ENCODE data around the gene CER1. TPM values are rescaled to one million over a fixed set of nuclear protein-coding genes. Genes with fewer than 3 reads are reported as not detected.

Gene CER1
- total and polyA plus RNA-seq, 10 of the 15 experiments (the other 5 are each of a cell fraction or from before 2014, with no cell fraction given), result not detected

DNA sequence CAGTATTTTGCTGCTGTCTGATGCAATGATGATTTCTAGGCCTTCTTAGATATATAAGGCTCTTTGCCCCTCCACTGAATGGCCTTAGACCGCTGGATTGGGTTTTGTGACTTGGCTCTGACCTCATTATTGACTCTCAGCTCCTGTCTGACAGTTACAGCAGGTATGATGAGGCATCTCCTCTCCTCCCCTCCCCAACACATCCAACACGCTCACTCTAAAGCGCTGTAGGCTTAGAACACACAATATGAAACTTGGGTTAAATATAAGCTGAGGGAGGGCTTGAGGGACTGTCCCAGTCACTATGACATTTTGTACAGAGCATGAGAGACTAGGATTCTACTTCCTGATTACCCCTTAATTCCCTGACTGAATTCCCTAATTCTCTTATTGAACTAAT is 18.8 kb upstream of the CER1 start:
- Histone ChIP-seq H3K36me3 (ENCODE audit: control insufficient read depth in 2 of 2, insufficient read depth in 2 of 2, low read length in 1 of 2) (no peaks in the 10 kb centered on the region), H3K4me1 (ENCODE audit: control insufficient read depth, insufficient read depth, low read length) (no peaks in the 10 kb centered on the region), H3K9ac (ENCODE audit: control insufficient read depth, insufficient read depth, low read length) (no peak overlapping the region), H3K79me2 (ENCODE audit: control insufficient read depth, insufficient read depth, low read length) (no peaks in the 10 kb centered on the region), H4K20me1 (ENCODE audit: control insufficient read depth, insufficient read depth) (no peaks in the 10 kb centered on the region), H3K27me3 (replicated peaks in 1 of 2; ENCODE audit: control insufficient read depth in 2 of 2, insufficient read depth in 2 of 2, low read length in 1 of 2) (no peaks in the 10 kb centered on the region), H3K4me2 (ENCODE audit: control insufficient read depth, insufficient read depth) (no peak overlapping the region), H3K9me3 (replicated peaks; ENCODE audit: control insufficient read depth, insufficient read depth, low read length) (no peaks in the 10 kb centered on the region), H2AFZ (ENCODE audit: control insufficient read depth, low read depth, low read length) (no peak overlapping the region), H3K27ac (ENCODE audit: control insufficient read depth, insufficient read depth) (no peak overlapping the region), H3K4me3 (no peak overlapping the region)
- ChIA-PET RAD21 (ENCODE audit: unreplicated experiment) (no interaction called here), SMC1A (ENCODE audit: uncharacterized antibody, unreplicated experiment) (interaction anchor here (0.7 to 1.0 kb wide), 3 partner anchors 19 to 156 kb away, joined by 3 to 4 read pairs (median 3); no protein-coding TSS in a partner anchor), POLR2A (no interaction called here), CTCF (interaction anchor here (0.9 kb wide), 1 partner anchor 54 kb away, joined by 3 read pairs; no protein-coding TSS in a partner anchor)
- intact Hi-C loops (cut with micrococcal nuclease; ENCODE audit: unreplicated experiment), result no loop called here
- in situ Hi-C loops (cut with MboI), result no loop called here
- no peak for TF ChIP-seq TCF7 (IDR thresholded peaks at IDR 0.05; ENCODE audit: borderline replicate concordance)
- no peak for TF ChIP-seq BACH1 (IDR thresholded peaks at IDR 0.05; ENCODE audit: borderline replicate concordance)
- TF ChIP-seq SUZ12 (IDR thresholded peaks at IDR 0.05; ENCODE audit: unreplicated experiment), result no peak
- TF ChIP-seq CREB1 (IDR thresholded peaks at IDR 0.05; ENCODE audit: low read depth), result 0 out of 2 replicates have a peak, but pooled peaks have one; percentile 37
- TF ChIP-seq ESRRA (IDR thresholded peaks at IDR 0.05; ENCODE audit: low read length), result no peak
- no peak for FAIRE-seq
- peak; percentile 48 for ATAC-seq
- no TSS peak for BruUV-seq (replicated peaks)
- 25% methylated on average over 3 of the region's 3 CpGs for WGBS (ENCODE audit: insufficient coverage, insufficient replicate concordance, low lambda C conversion rate, missing lambda C conversion rate)
- DNase-seq (ENCODE audit: low read depth, low spot score), result no peak

- no peak for ATAC-seq
- POLR2A ChIA-PET, result no interaction called here
- H2AFZ ChIP-seq (ENCODE audit: control insufficient read depth, low read depth, low read length), result no peak overlapping the region
- no peaks in the 10 kb centered on the region for H3K4me1 ChIP-seq (ENCODE audit: control insufficient read depth, insufficient read depth, low read length)
- H3K79me2 ChIP-seq (ENCODE audit: control insufficient read depth, insufficient read depth, low read length), result no peaks in the 10 kb centered on the region
- H3K4me2 ChIP-seq (ENCODE audit: control insufficient read depth, insufficient read depth), result no peak overlapping the region
- RAD21 ChIA-PET (ENCODE audit: unreplicated experiment), result no interaction called here
- intact Hi-C loops (cut with micrococcal nuclease; ENCODE audit: unreplicated experiment) (no loop called here), in situ Hi-C loops (cut with MboI) (no loop called here)
- H3K27ac ChIP-seq (ENCODE audit: control insufficient read depth, insufficient read depth), result no peak overlapping the region
- H3K9ac ChIP-seq (ENCODE audit: control insufficient read depth, insufficient read depth, low read length), result no peak overlapping the region
- no peaks in the 10 kb centered on the region for H4K20me1 ChIP-seq (ENCODE audit: control insufficient read depth, insufficient read depth)
- 21% methylated on average over 5 of the region's 5 CpGs for WGBS (ENCODE audit: insufficient coverage, insufficient replicate concordance, low lambda C conversion rate, missing lambda C conversion rate)
- DNase-seq (ENCODE audit: low read depth, low spot score), result no peak
- SMC1A ChIA-PET (ENCODE audit: uncharacterized antibody, unreplicated experiment), result interaction anchor here (1.6 to 2.4 kb wide), 2 partner anchors 19 to 22 kb away, joined by 3 to 6 read pairs; no protein-coding TSS in a partner anchor
- TF ChIP-seq POLR2A (IDR thresholded peaks at IDR 0.05; ENCODE audit: low read depth, low read length) (no peak), POU2F2 (IDR thresholded peaks at IDR 0.05; ENCODE audit: borderline replicate concordance, low read depth, low read length) (no peak), NRF1 (conservative IDR thresholded peaks at IDR 0.05; ENCODE audit: low read depth, low read length) (no peak), SMAD1 (IDR thresholded peaks at IDR 0.05; ENCODE audit: low read depth, partially characterized antibody) (no peak)
- H3K4me3 ChIP-seq, result no peak overlapping the region
- FAIRE-seq, result no peak
- CTCF ChIA-PET, result interaction anchor here (0.8 to 1.7 kb wide), 3 partner anchors 36 to 117 kb away, joined by 3 to 6 read pairs (median 5); no protein-coding TSS in a partner anchor
- H3K27me3 ChIP-seq (replicated peaks in 1 of 2; ENCODE audit: control insufficient read depth in 2 of 2, insufficient read depth in 2 of 2, low read length in 1 of 2), result no peaks in the 10 kb centered on the region
- no peaks in the 10 kb centered on the region for H3K9me3 ChIP-seq (replicated peaks; ENCODE audit: control insufficient read depth, insufficient read depth, low read length)
- H3K36me3 ChIP-seq (ENCODE audit: control insufficient read depth in 2 of 2, insufficient read depth in 2 of 2, low read length in 1 of 2), result no peaks in the 10 kb centered on the region
- no TSS peak for BruUV-seq (replicated peaks)
These were observed 10.6 kb upstream of the CER1 start for GRCh38 chr9:14733133-14733532.

Data from GM12878 (cell line).